EH (cell line): ENCODE data around the gene ZNF225.
"Not testable (repeated sequence)": the region's sequence is repeated elsewhere in the genome, so short reads cannot be mapped to it uniquely, and the experiment has no call there.

Experiments used
- DNase-seq: peaks from one replicate; pipeline ENCODE4 v3.0.0-alpha.2; 2015; ENCODE audit warnings: low read depth

ZNF225 gene

GRCh38 chr19:44163789-44164188 is 50.6 kb downstream of the ZNF225 start:
- no peak for DNase-seq

GRCh38 chr19:44164327-44164672 is 51.1 kb downstream of the ZNF225 start:
- DNase-seq = no peak

- DNase-seq = peak; percentile 99
Observed at GRCh38 chr19:44164673-44165512, 51.7 kb downstream of the ZNF225 start, which contains the start of gene ZNF226. Gene ZNF226, plus strand, starts transcription at chr19:44165100. Its CDS starts 4,981 bp downstream, at chr19:44170081.

GRCh38 chr19:44170660-44171059 is 57.5 kb downstream of the ZNF225 start:
- not testable (repeated sequence) for DNase-seq

- DNase-seq = peak; percentile 7
Observed at GRCh38 chr19:44176590-44176989, 63.4 kb downstream of the ZNF225 start.

- no peak for DNase-seq
Observed at GRCh38 chr19:44180968-44181367, 67.8 kb downstream of the ZNF225 start.

GRCh38 chr19:44182145-44182544 is 68.9 kb downstream of the ZNF225 start:
- DNase-seq = no peak
